HepG2 (cell line): ENCODE data around the gene UBE2D4. TPM values are rescaled to one million over a fixed set of nuclear protein-coding genes. Genes with fewer than 3 reads are reported as not detected.

Source experiments
- ATAC-seq: fragments of 200-7000 bp; cut with Tn5 transposase; 3 replicates; pipeline ENCODE4 v1.9.1; 2020; ENCODE audit warnings: mild to moderate bottlenecking, moderate library complexity
- BruUV-seq: library from RNA; stranded (reverse); fragments of 400-500 nt; replicated peaks from 2 replicates; lab custom pipeline; 2021; lab: Mats Ljungman, UMichigan
- CTCF ChIA-PET: fragments of 300-600 bp; formaldehyde crosslinking; extraction: SDS; loops from one replicate; lab custom pipeline; 2021; ENCODE audit warnings: low total read pairs, inconsistent platforms, low intra/inter-chr PET ratio; lab: Yijun Ruan, JAX
- POLR2A ChIA-PET: fragments of 350-600 bp; sonication (Branson Sonifier 250); formaldehyde crosslinking; loops from one replicate; lab custom pipeline; 2020; ENCODE audit warnings: antibody characterized with exemption, inconsistent platforms; lab: Yijun Ruan, JAX
- DNase-seq: peaks from one replicate; pipeline ENCODE4 v3.0.0-alpha.2; 2015; ENCODE audit warnings: low spot score
- FAIRE-seq: peaks from 3 replicates; lab custom pipeline; 2011; peaks lifted over from hg19 to GRCh38; lab: Jason Lieb, UNC
- H2AFZ ChIP-seq: one replicate; pipeline ENCODE4 v1.6.1; 2011; ENCODE audit warnings: low read length, inconsistent platforms
- H3K27ac ChIP-seq: fragments of 300-600 bp; 3 replicates; pipeline ENCODE4 v1.8.0; 2011; ENCODE audit warnings: mixed run types, mild to moderate bottlenecking, mixed read lengths, low read length, inconsistent platforms; ENCODE audit not compliant: insufficient read depth; ENCODE audit errors: extremely low read length
- H3K27me3 ChIP-seq, 2 experiments: fragments of 200-600 bp in 1 of 2; 2 replicates in 1 of 2; 3 replicates in 1 of 2; pipeline versions ENCODE4 v1.6.0 to v1.8.0; 2011; ENCODE audit warnings: low read length in 2 of 2, mild to moderate bottlenecking in 2 of 2, moderate library complexity in 2 of 2, inconsistent platforms in 1 of 2; ENCODE audit not compliant: insufficient read depth in 2 of 2, control insufficient read depth in 1 of 2
- H3K36me3 ChIP-seq, 2 experiments: fragments of 200-600 bp in 1 of 2; replicated peaks in 1 of 2; 2 replicates in 1 of 2; 3 replicates in 1 of 2; pipeline versions ENCODE4 v1.5.1 to v1.8.0; 2011; ENCODE audit warnings: low read length in 2 of 2, inconsistent platforms in 1 of 2; ENCODE audit not compliant: insufficient read depth in 2 of 2, control insufficient read depth in 1 of 2
- H3K4me1 ChIP-seq: 2 replicates; pipeline ENCODE4 v1.5.1; 2012; ENCODE audit warnings: low read length, inconsistent platforms; ENCODE audit not compliant: insufficient read depth
- H3K4me2 ChIP-seq: 2 replicates; pipeline ENCODE4 v1.6.0; 2011; ENCODE audit warnings: low read depth, low read length, inconsistent platforms
- H3K4me3 ChIP-seq, 3 experiments: fragments of 200-600 bp in 1 of 3; sonication (generic), shearing (Covaris generic) in 1 of 3; replicated peaks in 1 of 3; 2 replicates each; pipeline ENCODE4 v1.5.1; 2011 to 2016; ENCODE audit warnings: low read length in 3 of 3, inconsistent platforms in 2 of 3, low read depth in 2 of 3, mild to moderate bottlenecking in 2 of 3, control low read depth in 1 of 3, mixed read lengths in 1 of 3; ENCODE audit not compliant: insufficient read depth in 1 of 3
- H3K79me2 ChIP-seq: one replicate; pipeline ENCODE4 v1.6.1; 2011; ENCODE audit warnings: low read length, inconsistent platforms; ENCODE audit not compliant: insufficient read depth
- H3K9ac ChIP-seq: 2 replicates; pipeline ENCODE4 v1.6.0; 2011; ENCODE audit warnings: mild to moderate bottlenecking, low read depth, low read length, inconsistent platforms; ENCODE audit not compliant: insufficient read depth
- H3K9me3 ChIP-seq: 2 replicates; pipeline ENCODE4 v1.5.1; 2012; ENCODE audit warnings: mild to moderate bottlenecking, low read length
- H4K20me1 ChIP-seq: 2 replicates; pipeline ENCODE4 v1.6.0; 2011; ENCODE audit warnings: inconsistent platforms, mild to moderate bottlenecking, low read length, moderate library complexity; ENCODE audit not compliant: insufficient read depth
- CBX5 ChIP-seq: sonication (generic); formaldehyde crosslinking; IDR thresholded peaks from 2 replicates; pipeline ENCODE4 v1.4.0; 2020; ENCODE audit warnings: missing genetic modification reagents, borderline replicate concordance
- CC2D1A ChIP-seq: sonication (generic); formaldehyde crosslinking; IDR thresholded peaks from 2 replicates; pipeline ENCODE4 v1.8.1; 2023; ENCODE audit warnings: mild to moderate bottlenecking, missing genetic modification reagents
- HNF1B ChIP-seq: sonication (generic); formaldehyde crosslinking; IDR thresholded peaks from 2 replicates; pipeline ENCODE4 v1.5.1; 2020; ENCODE audit warnings: mild to moderate bottlenecking, moderate library complexity, missing genetic modification reagents
- KAT7 ChIP-seq: IDR thresholded peaks from 2 replicates; pipeline ENCODE4 v1.6.1; 2018; ENCODE audit warnings: borderline replicate concordance, missing compliant biosample characterization
- KDM1A ChIP-seq: IDR thresholded peaks from 2 replicates; pipeline ENCODE4 v1.6.1; 2016; ENCODE audit warnings: missing compliant biosample characterization
- MEIS1 ChIP-seq: sonication (generic); formaldehyde crosslinking; IDR thresholded peaks from 2 replicates; pipeline ENCODE4 v1.9.0; 2021; ENCODE audit warnings: mild to moderate bottlenecking, missing genetic modification reagents, moderate library complexity, borderline replicate concordance
- MTA3 ChIP-seq: sonication (generic); formaldehyde crosslinking; IDR thresholded peaks from 2 replicates; pipeline ENCODE4 v1.4.0; 2020; ENCODE audit warnings: missing genetic modification reagents
- RFX1 ChIP-seq: fragments of 450-650 bp; IDR thresholded peaks from 2 replicates; pipeline ENCODE4 v1.6.1; 2017
- SETDB1 ChIP-seq: sonication (generic); formaldehyde crosslinking; IDR thresholded peaks from 2 replicates; pipeline ENCODE4 v1.5.1; 2020; ENCODE audit warnings: missing genetic modification reagents, mild to moderate bottlenecking, borderline replicate concordance
- ZBTB10 ChIP-seq: sonication (generic); formaldehyde crosslinking; IDR thresholded peaks from 2 replicates; pipeline ENCODE4 v1.4.0; 2020; ENCODE audit warnings: missing genetic modification reagents, borderline replicate concordance
- ZNF317 ChIP-seq: sonication (generic); formaldehyde crosslinking; IDR thresholded peaks from 2 replicates; pipeline ENCODE4 v1.5.0; 2020; ENCODE audit warnings: mild to moderate bottlenecking, missing genetic modification reagents
- WGBS: methylation state at CpG from one replicate; pipeline ENCODE4 v1.1.6; 2017; ENCODE audit warnings: low lambda C conversion rate; 5-methylcytosine and 5-hydroxymethylcytosine counted together
- in situ Hi-C: cut with HindIII; loops from 2 replicates; pipeline ENCODE4 v1.10.0; 2017; ENCODE audit warnings: low pct_unique_long_range_greater_than_20kb; ENCODE audit not compliant: extremely low pct_ligation_motif_present
- intact Hi-C: fragments of 100-400 bp; cut with micrococcal nuclease; formaldehyde crosslinking; loops from one replicate; pipeline ENCODE4 v1.10.0; 2022; ENCODE audit not compliant: unreplicated experiment
- polyA plus RNA-seq, 8 experiments: library from polyadenylated mRNA; depleted of rRNA in 3 of 8; stranded (reverse) in 7 of 8; unstranded in 1 of 8; fragments of >200 nt; fragmentation: Illumina TruSeq in 4 of 8; extraction: Trizol in 4 of 8; gene quantifications; 2 replicates each; pipeline versions ENCODE4 v1.2.1 to v1.2.3, GENCODE V29; 2011 to 2016; ENCODE audit warnings: low read depth in 4 of 8, missing spikeins in 1 of 8, mixed read lengths in 1 of 8; ENCODE audit not compliant: insufficient read depth in 1 of 8
- total RNA-seq, 5 experiments: library from RNA; depleted of rRNA; stranded (reverse); fragments of >200 nt; fragmentation: Illumina TruSeq; extraction: Trizol; gene quantifications; 2 replicates each; pipeline ENCODE4 v1.2.3, GENCODE V29; 2016; ENCODE audit warnings: low read depth in 1 of 5
- TF ChIP-seq, protein P1 (sequence below): sonication (generic); formaldehyde crosslinking; IDR thresholded peaks from 2 replicates; pipeline ENCODE4 v1.5.1; 2020; ENCODE audit warnings: mild to moderate bottlenecking, missing genetic modification reagents, borderline replicate concordance

The UBE2D4 gene
- total and polyA plus RNA-seq, 2 of the 13 experiments (the other 11 are each of a cell fraction or from before 2014, with no cell fraction given): 9.9 to 16.0 TPM

- TF ChIP-seq HNF1B (CRISPR knock-in tag): no peak
Observed at GRCh38 chr7:43915907-43916306, 10.3 kb upstream of the UBE2D4 start (continued).

- POLR2A ChIA-PET: no interaction called here
- FAIRE-seq (no peak), ATAC-seq (no peak), DNase-seq (no peak)
- Histone ChIP-seq H3K27me3 (no peaks in the 10 kb centered on the region), H3K4me2 (no peak overlapping the region), H3K79me2 (peaks cover 2% of the 10 kb centered on the region), H3K27ac (no peak overlapping the region), H3K9ac (no peak overlapping the region), H4K20me1 (no peaks in the 10 kb centered on the region), H3K9me3 (no peaks in the 10 kb centered on the region), H3K4me3 (no peak overlapping the region), H3K36me3 (no peaks in the 10 kb centered on the region), H3K4me1 (peaks cover 24% of the 10 kb centered on the region), H2AFZ (no peak overlapping the region)
- intact Hi-C loops: no loop called here
- BruUV-seq: no TSS peak
- CTCF ChIA-PET: no interaction called here
- in situ Hi-C loops: no loop called here
- TF ChIP-seq KDM1A (CRISPR knock-in tag): no peak
- 90% methylated on average over 2 of the region's 2 CpGs for WGBS
Observed at GRCh38 chr7:43921423-43921822, 4.8 kb upstream of the UBE2D4 start.

DNA sequence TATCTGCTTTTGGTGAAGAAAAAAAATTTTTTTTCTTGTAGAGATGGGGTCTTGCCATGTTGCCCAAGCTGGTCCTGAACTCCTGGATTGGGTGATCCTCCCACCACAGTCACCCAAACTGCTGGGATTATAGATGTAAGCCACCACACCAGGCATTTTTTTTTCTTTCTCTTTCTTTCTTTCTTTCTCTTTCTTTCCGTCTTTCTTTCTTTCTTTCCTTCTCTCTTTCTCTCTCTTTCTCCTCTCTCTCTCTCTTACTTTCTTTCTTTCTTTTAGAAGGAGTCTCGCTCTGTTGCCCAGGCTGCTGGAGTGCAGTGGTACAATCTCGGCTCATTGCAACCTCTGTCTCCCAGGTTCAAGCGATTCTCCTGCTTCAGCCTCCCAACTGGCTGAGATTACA lies 3.5 kb upstream of the UBE2D4 start:
- Histone ChIP-seq H4K20me1 (no peaks in the 10 kb centered on the region), H2AFZ (no peak overlapping the region), H3K9me3 (no peaks in the 10 kb centered on the region), H3K4me3 (no peak overlapping the region), H3K27ac (no peak overlapping the region), H3K36me3 (no peaks in the 10 kb centered on the region), H3K9ac (no peak overlapping the region), H3K27me3 (no peaks in the 10 kb centered on the region), H3K4me1 (peaks cover 33% of the 10 kb centered on the region), H3K79me2 (peaks cover 2% of the 10 kb centered on the region), H3K4me2 (no peak overlapping the region)
- ChIA-PET CTCF (no interaction called here), POLR2A (no interaction called here)
- BruUV-seq: no TSS peak
- FAIRE-seq (no peak), ATAC-seq (no peak), DNase-seq (no peak)
- in situ Hi-C loops (no loop called here), intact Hi-C loops (no loop called here)
- 93% methylated on average over 4 of the region's 4 CpGs for WGBS
- TF ChIP-seq ZNF317 (CRISPR knock-in tag): no peak
- no peak for TF ChIP-seq KAT7 (CRISPR knock-in tag)
- TF ChIP-seq CC2D1A (CRISPR knock-in tag): no peak
- TF ChIP-seq, protein P1, sequence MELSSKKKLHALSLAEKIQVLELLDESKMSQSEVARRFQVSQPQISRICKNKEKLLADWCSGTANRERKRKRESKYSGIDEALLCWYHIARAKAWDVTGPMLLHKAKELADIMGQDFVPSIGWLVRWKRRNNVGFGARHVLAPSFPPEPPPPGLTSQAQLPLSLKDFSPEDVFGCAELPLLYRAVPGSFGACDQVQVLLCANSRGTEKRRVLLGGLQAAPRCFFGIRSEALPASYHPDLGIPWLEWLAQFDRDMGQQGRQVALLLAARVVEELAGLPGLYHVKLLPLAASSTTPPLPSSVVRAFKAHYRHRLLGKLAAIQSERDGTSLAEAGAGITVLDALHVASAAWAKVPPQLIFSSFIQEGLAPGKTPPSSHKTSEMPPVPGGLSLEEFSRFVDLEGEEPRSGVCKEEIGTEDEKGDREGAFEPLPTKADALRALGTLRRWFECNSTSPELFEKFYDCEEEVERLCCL (CRISPR knock-in tag): no peak
- TF ChIP-seq MEIS1 (CRISPR knock-in tag): no peak
- TF ChIP-seq CBX5 (CRISPR knock-in tag): no peak
- no peak for TF ChIP-seq MTA3
- no peak for TF ChIP-seq ZBTB10 (CRISPR knock-in tag)
- TF ChIP-seq RFX1: no peak
- no peak for TF ChIP-seq SETDB1 (CRISPR knock-in tag)
